CD4-positive, alpha-beta T cell treated with Interleukin-10 for 1 hour (primary cell): Measurements from ENCODE around the gene IP6K2.
"Not testable (repeated sequence)": the region's sequence is repeated elsewhere in the genome, so short reads cannot be mapped to it uniquely, and the experiment has no call there.

Experiments
- DNase-seq: peaks from one replicate; pipeline ENCODE4 v3.0.0-alpha.2; 2020

IP6K2 gene, protein sequence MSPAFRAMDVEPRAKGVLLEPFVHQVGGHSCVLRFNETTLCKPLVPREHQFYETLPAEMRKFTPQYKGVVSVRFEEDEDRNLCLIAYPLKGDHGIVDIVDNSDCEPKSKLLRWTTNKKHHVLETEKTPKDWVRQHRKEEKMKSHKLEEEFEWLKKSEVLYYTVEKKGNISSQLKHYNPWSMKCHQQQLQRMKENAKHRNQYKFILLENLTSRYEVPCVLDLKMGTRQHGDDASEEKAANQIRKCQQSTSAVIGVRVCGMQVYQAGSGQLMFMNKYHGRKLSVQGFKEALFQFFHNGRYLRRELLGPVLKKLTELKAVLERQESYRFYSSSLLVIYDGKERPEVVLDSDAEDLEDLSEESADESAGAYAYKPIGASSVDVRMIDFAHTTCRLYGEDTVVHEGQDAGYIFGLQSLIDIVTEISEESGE

GRCh38 chr3:48716982-48717746 is at the start of gene IP6K2:
Gene IP6K2 (minus strand): TSS chr3:48717221. CDS start chr3:48695291, 21,930 bp downstream.
- DNase-seq: peak; percentile 98

DNA sequence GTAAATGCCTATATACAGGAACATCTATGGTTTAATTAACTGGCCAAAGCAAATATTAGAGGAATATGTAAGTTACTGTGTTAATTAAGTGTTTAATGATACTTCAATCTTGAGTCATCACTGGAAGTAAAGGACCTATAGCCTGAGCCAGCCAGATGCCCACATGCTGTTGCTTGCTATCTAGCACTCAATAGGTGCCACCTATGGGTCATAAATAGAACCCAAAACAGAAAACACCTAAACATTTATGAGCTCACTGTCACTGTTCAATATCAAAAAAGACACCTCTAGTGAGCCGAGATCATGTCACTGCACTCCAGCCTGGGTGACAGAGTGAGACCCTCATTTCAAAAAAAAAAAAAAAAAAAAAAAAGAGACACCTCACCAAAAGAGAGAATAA is 48.4 kb upstream of the IP6K2 start:
- DNase-seq: peak; percentile 6

- DNase-seq: no peak
These were observed 45.8 kb upstream of the IP6K2 start for GRCh38 chr3:48762816-48763215.

GRCh38 chr3:48759991-48760540 is 43.0 kb upstream of the IP6K2 start:
- not testable (repeated sequence) for DNase-seq

- not testable (repeated sequence) for DNase-seq
These were observed 42.5 kb upstream of the IP6K2 start for GRCh38 chr3:48759531-48759930.

DNA sequence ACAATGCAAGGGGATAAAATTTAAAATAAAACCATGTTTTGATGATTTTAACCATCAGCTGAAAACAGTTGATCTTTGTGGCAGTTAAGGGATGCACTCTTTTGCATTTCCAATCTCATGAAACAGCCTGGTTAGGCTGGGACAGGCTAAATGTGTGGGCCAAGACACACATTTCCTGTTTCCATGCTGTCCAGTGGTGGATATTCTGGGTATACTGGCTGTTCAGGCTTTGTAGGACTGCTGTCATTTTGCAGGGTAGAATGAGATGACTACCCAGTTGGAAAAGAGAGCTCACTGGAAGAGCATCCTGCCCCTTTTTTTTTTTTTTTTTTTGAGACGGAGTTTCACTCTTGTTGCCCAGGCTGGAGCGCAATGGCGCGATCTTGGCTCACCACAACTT is 42.0 kb upstream of the IP6K2 start:
- no peak for DNase-seq

DNA sequence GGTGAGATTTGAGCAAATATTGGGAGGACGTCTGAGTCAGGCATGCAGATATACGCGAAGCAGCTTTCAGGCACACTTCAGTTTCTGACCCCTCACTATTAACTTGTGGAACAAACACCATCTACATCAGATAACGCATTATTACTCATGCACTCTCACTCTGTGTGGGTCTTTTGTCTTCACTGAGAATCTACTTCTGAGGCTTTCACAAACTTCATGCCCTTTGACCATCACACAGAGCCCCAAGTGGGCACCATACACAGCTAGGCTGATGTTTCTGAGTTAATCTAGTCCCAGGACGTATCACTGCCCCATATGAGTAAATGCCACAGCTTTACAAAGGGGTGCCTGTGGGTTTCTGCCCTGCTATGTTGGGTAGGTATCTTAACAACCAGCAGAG is 39.6 kb upstream of the IP6K2 start:
- DNase-seq: no peak

DNA sequence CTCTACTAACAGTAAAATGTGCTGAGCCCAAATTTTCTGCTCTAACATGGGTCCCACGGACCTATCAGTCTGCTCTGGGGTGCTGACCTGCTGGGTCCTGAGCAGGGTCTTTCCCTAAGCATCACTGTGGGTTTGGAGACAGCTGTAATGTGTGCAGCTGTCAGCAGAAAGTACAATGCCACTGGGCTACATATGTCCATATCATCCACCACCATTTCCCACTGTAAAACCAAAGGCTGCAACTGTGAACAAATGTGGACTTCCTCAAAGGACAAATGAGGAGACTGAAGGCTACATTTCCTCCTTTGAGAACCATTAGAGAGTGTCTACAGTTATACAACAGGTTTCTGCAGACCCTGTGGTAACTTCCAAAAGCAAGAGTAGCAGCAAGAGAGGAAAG is 33.8 kb upstream of the IP6K2 start:
- DNase-seq: no peak

DNA sequence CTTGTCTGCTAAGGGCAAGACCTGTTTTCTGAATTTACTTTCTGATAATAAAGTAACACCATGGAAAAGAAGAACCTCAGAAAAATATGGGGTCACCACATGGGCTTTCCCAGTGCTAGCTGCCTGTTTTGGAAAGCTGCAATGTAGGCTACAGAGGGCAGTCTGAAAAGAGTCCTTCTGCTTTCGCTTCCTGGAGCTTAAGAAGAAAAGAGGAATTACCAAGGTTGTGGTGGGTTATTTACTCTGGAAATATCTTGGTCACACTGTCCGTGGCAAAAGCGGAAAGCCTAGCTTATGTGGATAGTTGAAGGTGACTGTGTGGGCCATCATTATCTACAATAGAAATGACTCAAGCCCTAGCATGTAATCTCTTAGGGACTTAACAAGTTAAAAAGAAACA is 31.7 kb upstream of the IP6K2 start:
- no peak for DNase-seq

GRCh38 chr3:48747706-48748105 is 30.7 kb upstream of the IP6K2 start:
- no peak for DNase-seq

- no peak for DNase-seq
These were observed 30.1 kb upstream of the IP6K2 start for GRCh38 chr3:48747015-48747615.

GRCh38 chr3:48743773-48744172 is 26.8 kb upstream of the IP6K2 start:
- DNase-seq: no peak

- not testable (repeated sequence) for DNase-seq
These were observed 24.2 kb upstream of the IP6K2 start for GRCh38 chr3:48741226-48741625.

- peak; percentile 50 for DNase-seq
These were observed 23.2 kb upstream of the IP6K2 start for GRCh38 chr3:48739955-48740823.

DNA sequence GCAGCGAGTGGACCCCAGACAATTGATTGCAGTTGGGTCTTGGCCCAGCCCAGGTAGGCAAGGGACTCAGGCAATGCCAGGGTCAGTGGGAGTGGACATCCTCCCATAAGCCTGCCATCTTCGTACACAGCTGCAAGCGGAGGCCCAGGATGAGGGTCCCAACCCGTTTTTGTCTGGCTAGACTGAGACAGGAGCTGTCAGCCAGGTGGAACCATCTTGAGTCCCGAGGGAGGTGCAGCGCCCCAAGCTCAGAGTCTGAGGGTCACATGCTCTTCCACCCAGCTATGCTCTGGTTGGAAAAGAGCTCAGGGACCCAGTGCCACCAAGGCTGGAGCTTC is 22.6 kb upstream of the IP6K2 start:
- DNase-seq: no peak

- no peak for DNase-seq
These were observed 22.1 kb upstream of the IP6K2 start for GRCh38 chr3:48738926-48739616.

GRCh38 chr3:48738144-48738536 is 21.1 kb upstream of the IP6K2 start:
- DNase-seq: no peak

DNA sequence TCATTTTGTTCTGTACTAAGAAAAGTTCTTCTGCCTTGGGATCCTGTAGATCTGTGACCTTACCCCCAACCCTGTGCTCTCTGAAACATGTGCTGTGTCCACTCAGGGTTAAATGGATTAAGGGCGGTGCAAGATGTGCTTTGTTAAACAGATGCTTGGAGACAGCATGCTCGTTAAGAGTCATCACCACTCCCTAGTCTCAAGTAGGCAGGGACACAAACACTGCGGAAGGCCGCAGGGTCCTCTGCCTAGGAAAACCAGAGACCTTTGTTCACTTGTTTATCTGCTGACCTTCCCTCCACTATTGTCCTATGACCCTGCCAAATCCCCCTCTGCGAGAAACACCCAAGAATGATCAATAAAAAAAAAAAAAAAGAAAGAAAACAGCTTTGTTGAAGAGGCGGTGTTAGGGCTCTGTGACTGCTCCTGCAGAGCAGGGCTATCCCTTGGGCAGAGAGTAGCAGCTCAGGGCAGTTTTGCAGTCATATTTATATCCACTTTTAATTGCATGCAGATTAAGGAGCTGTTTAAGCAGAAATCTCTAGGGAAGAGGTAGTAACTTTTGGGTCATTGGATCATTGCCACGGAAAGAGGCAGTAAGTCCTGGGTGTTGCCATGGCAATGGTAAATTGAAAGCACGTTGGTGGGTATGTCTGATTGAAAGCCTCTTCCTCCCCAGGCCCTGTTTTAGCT is 18.2 kb upstream of the IP6K2 start:
- DNase-seq: not testable (repeated sequence)

DNA sequence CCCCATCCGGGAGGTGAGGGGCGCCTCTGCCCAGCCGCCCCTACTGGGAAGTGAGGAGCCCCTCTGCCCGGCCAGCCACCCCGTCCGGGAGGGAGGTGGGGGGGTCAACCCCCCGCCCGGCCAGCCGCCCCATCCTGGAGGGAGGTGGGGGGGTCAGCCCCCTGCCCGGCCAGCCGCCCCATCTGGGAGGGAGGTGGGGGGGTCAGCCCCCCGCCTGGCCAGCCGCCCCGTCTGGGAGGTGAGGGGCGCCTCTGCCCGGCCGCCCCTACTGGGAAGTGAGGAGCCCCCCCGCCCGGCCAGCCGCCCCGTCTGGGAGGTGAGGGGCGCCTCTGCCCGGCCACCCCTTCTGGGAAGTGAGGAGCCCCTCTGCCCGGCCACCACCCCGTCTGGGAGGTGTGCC is 17.5 kb upstream of the IP6K2 start:
- DNase-seq: not testable (repeated sequence)

GRCh38 chr3:48733752-48734518 is 16.9 kb upstream of the IP6K2 start:
- DNase-seq: not testable (repeated sequence)
